Measurements from ENCODE around the gene HTR1D.

DNA sequence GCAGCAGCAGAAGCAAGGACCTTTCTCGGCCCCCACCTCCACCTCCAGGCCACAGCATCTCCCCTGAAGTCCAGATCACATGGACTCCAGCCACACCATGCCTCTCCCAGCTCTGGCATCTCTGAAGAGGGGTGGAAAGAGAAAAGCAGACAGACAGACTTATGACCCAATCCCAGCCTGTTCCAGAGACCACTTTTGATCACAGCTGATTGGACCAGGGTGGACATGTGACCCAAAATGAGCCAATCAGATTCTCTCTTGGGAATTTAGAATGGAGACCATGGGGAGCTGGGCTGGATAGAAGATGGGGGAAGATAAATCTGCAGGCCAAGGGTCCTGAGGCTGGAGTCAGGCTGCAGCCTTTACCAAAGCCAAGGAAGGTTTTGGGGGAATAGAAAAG, 16.4 kb downstream of the HTR1D start:
- TF ChIP-seq, protein P1, sequence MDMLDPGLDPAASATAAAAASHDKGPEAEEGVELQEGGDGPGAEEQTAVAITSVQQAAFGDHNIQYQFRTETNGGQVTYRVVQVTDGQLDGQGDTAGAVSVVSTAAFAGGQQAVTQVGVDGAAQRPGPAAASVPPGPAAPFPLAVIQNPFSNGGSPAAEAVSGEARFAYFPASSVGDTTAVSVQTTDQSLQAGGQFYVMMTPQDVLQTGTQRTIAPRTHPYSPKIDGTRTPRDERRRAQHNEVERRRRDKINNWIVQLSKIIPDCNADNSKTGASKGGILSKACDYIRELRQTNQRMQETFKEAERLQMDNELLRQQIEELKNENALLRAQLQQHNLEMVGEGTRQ (CRISPR knock-in tag; IDR thresholded peaks at IDR 0.05): peak; percentile 79
- TF ChIP-seq IRF2 (CRISPR knock-in tag; IDR thresholded peaks at IDR 0.05; ENCODE audit: borderline replicate concordance, low read depth) (no peak), TEAD4 (CRISPR knock-in tag; IDR thresholded peaks at IDR 0.05) (no peak), CREB1 (CRISPR knock-in tag; IDR thresholded peaks at IDR 0.05) (no peak)
- TF ChIP-seq, protein P2, sequence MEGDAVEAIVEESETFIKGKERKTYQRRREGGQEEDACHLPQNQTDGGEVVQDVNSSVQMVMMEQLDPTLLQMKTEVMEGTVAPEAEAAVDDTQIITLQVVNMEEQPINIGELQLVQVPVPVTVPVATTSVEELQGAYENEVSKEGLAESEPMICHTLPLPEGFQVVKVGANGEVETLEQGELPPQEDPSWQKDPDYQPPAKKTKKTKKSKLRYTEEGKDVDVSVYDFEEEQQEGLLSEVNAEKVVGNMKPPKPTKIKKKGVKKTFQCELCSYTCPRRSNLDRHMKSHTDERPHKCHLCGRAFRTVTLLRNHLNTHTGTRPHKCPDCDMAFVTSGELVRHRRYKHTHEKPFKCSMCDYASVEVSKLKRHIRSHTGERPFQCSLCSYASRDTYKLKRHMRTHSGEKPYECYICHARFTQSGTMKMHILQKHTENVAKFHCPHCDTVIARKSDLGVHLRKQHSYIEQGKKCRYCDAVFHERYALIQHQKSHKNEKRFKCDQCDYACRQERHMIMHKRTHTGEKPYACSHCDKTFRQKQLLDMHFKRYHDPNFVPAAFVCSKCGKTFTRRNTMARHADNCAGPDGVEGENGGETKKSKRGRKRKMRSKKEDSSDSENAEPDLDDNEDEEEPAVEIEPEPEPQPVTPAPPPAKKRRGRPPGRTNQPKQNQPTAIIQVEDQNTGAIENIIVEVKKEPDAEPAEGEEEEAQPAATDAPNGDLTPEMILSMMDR (IDR thresholded peaks at IDR 0.05): no peak

Measured in WTC11 (cell line).